ENCODE data around the gene SEZ6. TPM values are rescaled to one million over a fixed set of nuclear protein-coding genes. Genes with fewer than 3 reads are reported as not detected.

The SEZ6 gene
- total RNA-seq, 4 donors from 2014 or later: not detected

DNA sequence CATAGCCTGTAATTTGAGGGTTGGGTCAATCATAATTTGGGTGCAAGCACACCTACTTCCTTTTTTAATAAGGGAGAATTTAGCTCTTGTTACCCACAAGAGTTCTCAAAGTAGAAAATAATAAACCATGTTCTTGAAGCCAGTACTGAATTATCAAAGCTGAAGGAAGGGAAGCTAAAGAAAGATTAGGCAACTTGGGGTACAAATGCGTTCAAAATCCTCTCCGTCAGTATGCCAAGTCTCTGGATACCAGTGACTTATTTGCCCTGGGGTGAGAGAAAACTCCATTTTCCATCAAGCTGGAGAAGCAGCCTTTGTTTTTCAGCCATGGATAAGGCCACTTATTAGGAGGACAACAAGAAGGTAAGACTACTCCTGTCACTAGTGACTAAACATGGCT lies 79.5 kb downstream of the SEZ6 start:
- H3K27ac ChIP-seq: peak overlapping the region in 2 of 3 donors; percentile 9 to 28
- peaks cover 20% of the 10 kb centered on the region in 2 donors for H3K36me3 ChIP-seq
- H3K27me3 ChIP-seq: no peaks in the 10 kb centered on the region
- intact Hi-C loops (cut with DNase I): no loop called here
- peaks cover 12 to 26% of the 10 kb centered on the region in 2 donors for H3K4me1 ChIP-seq
- WGBS, 2 donors: 64 to 85% methylated on average over 2 of the region's 2 CpGs
- H3K4me3 ChIP-seq (replicated peaks in 1 of 3): no peak overlapping the region
- DNase-seq: no peak
- H3K9me3 ChIP-seq: no peaks in the 10 kb centered on the region
- TF ChIP-seq POLR2A (IDR thresholded peaks at IDR 0.05): no peak
- TF ChIP-seq, protein P1, sequence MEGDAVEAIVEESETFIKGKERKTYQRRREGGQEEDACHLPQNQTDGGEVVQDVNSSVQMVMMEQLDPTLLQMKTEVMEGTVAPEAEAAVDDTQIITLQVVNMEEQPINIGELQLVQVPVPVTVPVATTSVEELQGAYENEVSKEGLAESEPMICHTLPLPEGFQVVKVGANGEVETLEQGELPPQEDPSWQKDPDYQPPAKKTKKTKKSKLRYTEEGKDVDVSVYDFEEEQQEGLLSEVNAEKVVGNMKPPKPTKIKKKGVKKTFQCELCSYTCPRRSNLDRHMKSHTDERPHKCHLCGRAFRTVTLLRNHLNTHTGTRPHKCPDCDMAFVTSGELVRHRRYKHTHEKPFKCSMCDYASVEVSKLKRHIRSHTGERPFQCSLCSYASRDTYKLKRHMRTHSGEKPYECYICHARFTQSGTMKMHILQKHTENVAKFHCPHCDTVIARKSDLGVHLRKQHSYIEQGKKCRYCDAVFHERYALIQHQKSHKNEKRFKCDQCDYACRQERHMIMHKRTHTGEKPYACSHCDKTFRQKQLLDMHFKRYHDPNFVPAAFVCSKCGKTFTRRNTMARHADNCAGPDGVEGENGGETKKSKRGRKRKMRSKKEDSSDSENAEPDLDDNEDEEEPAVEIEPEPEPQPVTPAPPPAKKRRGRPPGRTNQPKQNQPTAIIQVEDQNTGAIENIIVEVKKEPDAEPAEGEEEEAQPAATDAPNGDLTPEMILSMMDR (IDR thresholded peaks at IDR 0.05): no peak

DNA sequence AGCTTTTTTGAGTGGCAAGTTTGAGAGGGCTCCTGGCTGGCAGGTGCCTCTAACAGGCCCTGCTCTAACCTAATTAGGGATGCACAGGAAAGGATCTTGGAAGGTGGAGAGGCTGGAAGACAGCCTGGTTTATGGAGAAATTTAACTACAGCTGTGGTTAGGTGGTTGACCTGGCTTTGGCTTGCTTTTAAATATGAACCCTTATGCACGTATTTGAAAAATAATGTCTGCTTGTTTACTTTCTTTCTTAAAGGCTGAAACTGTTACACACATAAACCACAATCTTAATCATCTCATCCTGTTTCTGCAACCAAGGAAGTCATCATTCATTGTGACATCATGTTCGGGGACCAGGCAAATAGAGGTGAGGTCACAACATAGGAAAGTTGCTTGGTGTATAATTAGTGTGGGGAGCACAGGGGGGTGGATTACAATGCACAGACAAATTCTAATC lies 79.9 kb downstream of the SEZ6 start:
- Histone ChIP-seq H3K9me3 (no peaks in the 10 kb centered on the region), H3K36me3 (peaks cover 24% of the 10 kb centered on the region in 2 donors), H3K27ac (peak overlapping the region in 1 of 3 donors; percentile 28), H3K4me1 (peaks cover 11 to 23% of the 10 kb centered on the region in 2 donors), H3K27me3 (no peaks in the 10 kb centered on the region), H3K4me3 (replicated peaks in 1 of 3) (no peak overlapping the region)
- intact Hi-C loops (cut with DNase I): no loop called here
- 54 to 67% methylated on average over 2 of the region's 2 CpGs for WGBS, 2 donors
- TF ChIP-seq POLR2A (IDR thresholded peaks at IDR 0.05): no peak
- TF ChIP-seq, protein P1 (IDR thresholded peaks at IDR 0.05): no peak
- DNase-seq: no peak

DNA sequence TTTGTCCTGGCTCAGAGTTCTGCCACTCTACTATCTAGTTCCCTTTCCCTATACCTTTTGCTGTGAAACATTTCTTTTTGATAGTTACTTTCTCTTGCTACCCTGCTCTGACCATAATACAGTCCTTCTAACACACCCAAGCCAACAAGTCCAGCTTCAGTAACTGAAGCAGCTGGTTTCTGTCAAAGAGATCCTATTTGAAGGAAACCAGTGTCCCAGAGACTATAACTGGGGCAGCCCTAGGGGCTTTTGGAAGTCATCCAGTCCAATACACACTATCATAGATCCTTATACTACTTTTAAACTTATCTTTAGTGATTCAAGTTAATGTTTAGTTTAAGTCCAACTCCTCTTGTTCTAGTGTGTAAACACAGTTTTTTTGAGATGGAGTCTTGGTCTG lies 85.6 kb downstream of the SEZ6 start:
- Histone ChIP-seq H3K9me3 (no peaks in the 10 kb centered on the region), H3K27ac (no peak overlapping the region), H3K4me1 (no peaks in the 10 kb centered on the region), H3K27me3 (no peaks in the 10 kb centered on the region), H3K36me3 (peaks cover 78 to 80% of the 10 kb centered on the region in 2 donors), H3K4me3 (replicated peaks in 1 of 3) (no peak overlapping the region)
- no peak for TF ChIP-seq POLR2A (IDR thresholded peaks at IDR 0.05)
- TF ChIP-seq, protein P1 (IDR thresholded peaks at IDR 0.05): no peak
- intact Hi-C loops (cut with DNase I): no loop called here
- DNase-seq: no peak

DNA sequence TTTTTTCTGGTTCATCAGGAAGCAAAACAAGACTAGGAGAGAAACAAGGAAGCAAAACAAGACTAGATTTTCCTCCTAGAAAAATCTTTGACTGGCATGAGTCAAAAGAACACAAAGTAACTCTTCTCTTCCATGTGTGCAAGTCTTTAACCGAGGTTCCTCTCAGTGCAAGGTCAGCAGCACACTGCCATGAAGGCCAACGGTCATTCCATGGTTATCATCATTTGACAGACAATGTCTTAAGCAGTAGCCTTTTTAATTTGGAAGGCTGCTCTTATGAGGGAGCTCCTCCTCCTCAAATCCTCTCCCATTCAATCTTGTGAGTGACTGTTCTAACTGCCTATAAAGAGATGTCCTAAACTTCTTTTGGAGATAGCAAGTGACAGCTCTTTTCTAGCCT lies 87.5 kb downstream of the SEZ6 start:
- no peak overlapping the region for H3K27ac ChIP-seq
- peaks cover 85 to 88% of the 10 kb centered on the region in 2 donors for H3K36me3 ChIP-seq
- no peaks in the 10 kb centered on the region for H3K4me1 ChIP-seq
- intact Hi-C loops (cut with DNase I): no loop called here
- no peaks in the 10 kb centered on the region for H3K9me3 ChIP-seq
- no peak overlapping the region for H3K4me3 ChIP-seq (replicated peaks in 1 of 3)
- 81 to 89% methylated on average over 2 of the region's 2 CpGs for WGBS, 2 donors
- DNase-seq: no peak
- TF ChIP-seq, protein P1 (IDR thresholded peaks at IDR 0.05): no peak
- TF ChIP-seq POLR2A (IDR thresholded peaks at IDR 0.05): no peak
- H3K27me3 ChIP-seq: no peaks in the 10 kb centered on the region

DNA sequence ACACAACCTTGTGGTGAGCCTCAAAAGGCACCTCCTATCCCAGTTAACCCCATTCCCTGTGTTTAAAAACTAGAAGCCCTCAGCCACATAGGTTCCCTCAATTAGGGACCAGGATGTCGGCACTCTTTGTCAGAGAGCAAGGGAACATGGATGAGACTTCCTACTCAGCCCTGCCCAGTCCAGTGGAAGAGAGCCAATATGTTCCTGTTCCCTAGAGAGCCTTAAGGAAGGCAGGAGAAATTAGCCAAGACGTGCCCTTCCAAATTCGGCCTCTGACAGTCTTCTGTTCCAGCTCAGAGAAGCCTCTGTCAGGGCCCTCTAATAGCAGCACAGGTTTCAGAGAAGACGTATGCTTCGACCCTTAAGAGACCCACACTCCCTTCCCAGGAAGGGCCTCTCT lies 88.4 kb downstream of the SEZ6 start:
- DNase-seq: no peak
- Histone ChIP-seq H3K9me3 (no peaks in the 10 kb centered on the region), H3K4me1 (no peaks in the 10 kb centered on the region), H3K27me3 (no peaks in the 10 kb centered on the region), H3K36me3 (peaks cover 85 to 89% of the 10 kb centered on the region in 2 donors), H3K4me3 (replicated peaks in 1 of 3) (no peak overlapping the region), H3K27ac (no peak overlapping the region)
- intact Hi-C loops (cut with DNase I): no loop called here
- WGBS, 2 donors: 71 to 80% methylated on average over 5 of the region's 5 CpGs
- TF ChIP-seq, protein P1 (IDR thresholded peaks at IDR 0.05): no peak
- no peak for TF ChIP-seq POLR2A (IDR thresholded peaks at IDR 0.05)
